HG03175 (cell line): ENCODE measurements around the gene RUNX1.
"Not testable (repeated sequence)": the region's sequence is repeated elsewhere in the genome, so short reads cannot be mapped to it uniquely, and the experiment has no call there.

Source experiments
- ATAC-seq: cut with Tn5 transposase; IDR thresholded peaks from one replicate; pipeline ENCODE4 v1.9.1; 2021; ENCODE audit warnings: mild to moderate bottlenecking, moderate library complexity; ENCODE audit not compliant: unreplicated experiment

RUNX1 gene

DNA sequence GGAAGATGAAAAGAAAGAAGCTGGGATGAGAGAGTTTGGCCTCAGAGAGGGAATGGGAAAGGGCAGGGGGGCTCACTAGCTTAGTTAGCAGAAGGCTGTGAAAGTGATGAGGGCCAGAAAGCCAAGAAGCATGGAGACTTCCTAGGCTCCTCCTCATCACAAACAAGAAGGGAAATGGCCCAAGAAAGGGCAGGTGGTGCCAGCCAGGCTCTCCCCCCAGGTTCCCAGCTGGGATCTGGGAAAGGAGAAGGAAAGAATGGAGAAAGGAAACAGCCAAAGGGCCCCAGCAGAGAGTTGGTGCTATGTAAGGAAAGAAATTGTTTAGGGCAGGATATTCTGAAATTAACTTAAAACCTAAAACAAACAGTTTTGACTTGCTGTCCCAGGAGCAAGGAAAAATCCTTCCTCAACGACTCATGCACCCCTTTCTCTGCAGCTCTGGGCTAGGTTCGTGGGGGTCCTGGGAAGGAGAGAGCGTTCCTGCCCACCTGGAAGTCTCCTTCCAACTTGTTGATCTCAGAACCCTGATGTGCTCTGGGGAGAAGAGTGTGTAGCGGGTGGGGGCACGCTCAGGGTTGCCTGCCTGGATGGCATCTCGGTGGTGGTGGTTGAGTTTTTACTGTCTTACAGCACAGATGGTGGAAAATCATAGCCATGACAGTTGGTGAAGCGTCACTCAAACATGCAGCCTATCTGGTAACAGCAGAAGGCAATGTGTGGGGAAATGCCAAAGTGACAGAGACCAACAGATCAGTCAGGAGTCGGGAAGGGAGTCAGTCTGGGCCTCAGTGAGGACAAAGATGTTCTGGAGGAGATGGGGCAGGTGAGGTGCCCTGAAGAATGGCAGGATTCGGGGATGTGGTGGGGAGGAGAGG, 233.0 kb downstream of the RUNX1 start:
- no peak for ATAC-seq

DNA sequence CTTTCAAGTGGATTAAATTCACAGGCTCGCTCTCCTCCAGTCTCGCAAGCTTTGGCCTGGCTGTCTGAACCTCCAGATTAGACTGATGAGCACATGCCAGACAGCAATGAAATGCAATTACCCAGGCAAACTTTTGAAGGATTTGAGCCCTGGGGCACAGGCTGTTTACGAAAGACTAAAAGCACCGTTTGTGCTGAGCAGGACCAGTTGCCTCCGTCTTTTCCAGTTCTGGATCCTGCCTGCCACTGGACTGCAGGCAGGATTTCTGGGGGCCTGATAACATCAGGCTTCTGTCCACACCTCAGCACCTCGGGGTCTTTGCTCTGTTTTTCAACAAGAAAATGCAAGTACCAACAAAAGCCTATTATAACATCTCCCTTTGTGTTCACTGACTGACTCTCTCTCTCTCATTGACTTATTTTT, 234.6 kb downstream of the RUNX1 start:
- ATAC-seq, result no peak

DNA sequence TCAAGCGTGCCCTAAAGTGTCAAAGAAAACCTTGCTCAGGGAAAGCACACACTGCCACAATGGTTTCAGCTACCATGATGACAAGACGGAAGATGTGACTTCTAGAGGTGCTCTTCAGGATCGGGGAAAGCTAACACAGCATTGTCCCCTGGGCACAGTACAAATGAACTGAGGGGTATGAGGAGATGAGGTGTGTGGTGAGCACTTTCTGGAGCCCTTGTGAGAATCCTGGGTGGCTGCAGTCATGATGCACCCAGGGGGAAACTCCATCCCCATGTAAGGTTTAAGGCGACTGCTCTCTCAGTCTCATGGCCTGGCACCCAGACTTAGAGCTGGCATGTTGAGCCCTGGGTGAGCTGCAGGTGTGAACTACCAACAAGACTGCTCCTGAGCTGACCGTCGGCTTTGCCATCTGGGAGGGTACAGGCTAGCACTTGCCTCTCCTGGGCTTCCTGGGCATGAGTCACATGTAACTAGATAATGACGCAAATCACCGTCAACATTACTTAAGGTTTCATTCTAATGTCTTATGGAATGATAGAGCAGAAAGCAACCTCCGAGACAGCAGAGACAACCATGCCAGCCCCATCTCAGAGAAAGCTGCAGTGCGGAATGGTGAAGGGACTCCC, 235.7 kb downstream of the RUNX1 start:
- no peak for ATAC-seq

DNA sequence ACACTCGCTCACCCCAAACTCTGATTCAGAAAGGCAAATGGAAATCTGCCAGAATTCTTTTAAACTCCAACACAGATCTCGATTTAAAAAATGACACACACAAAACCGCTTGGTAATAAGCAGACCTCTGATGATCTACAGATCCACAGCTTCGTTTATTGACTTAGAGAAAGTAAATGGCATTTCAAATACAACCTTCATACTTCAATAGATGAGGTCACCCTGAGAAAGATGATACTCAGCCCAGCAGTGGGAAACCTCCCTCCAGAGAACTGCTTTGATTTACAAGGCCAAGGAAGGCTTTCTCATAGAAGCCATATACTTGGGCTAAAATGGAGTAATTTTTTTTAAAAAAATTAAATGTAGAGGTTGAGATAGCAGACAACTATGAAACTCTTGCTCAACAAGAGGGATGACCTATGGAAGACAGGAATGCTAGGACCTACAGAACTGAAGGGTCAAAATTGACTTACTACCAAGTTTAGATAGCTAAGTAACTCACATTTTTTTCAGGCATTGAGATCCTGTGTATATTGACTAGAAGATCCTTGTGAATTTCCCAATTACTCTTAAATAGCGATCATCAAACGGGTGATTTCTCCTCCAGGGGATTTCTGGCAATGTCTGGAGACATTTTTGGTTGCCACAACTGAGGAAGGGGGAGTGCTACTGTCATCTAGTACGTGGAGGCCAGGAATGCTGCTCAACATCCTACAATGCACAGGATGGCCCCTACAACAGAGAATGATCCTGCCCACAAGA, 236.4 kb downstream of the RUNX1 start:
- ATAC-seq, result no peak

DNA sequence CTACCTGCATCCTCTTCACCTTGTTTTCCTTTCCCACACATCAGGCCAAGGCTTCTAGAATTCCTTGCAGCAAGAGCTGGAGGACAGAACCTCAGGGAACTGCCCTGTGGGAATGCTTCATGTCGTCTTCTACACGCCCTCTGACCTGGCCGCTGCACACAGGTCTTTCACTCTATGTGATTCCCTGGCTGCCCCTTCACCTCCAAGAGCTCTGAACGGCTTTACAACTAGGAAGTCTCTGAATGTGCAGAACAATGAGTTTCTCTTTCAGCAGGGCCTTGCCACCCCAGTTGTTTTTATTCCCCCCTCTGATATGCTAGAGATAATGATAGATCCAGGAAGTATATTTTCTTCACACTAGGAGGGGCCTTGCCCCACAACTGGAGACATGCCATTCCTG, 237.7 kb downstream of the RUNX1 start:
- ATAC-seq, result no peak

DNA sequence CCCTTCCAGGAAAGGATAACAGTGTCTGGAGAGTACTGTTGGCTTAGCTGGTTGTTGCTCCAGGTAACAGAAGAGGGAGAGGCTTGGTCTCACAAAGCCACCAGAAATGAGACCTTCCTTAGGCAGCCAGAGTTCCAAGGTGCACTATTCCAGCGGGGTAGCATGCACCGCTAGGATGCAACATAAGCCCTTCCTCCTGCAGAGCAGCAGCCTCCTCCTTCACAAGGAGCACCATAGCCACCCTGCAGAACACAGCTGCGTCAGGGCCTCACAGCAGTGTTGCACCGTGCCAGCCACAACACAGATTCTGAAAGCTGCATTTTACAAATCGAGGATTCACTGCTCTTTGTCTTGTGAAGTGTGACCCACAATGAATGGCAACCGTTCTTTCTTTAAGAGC, 238.3 kb downstream of the RUNX1 start:
- ATAC-seq, result no peak

DNA sequence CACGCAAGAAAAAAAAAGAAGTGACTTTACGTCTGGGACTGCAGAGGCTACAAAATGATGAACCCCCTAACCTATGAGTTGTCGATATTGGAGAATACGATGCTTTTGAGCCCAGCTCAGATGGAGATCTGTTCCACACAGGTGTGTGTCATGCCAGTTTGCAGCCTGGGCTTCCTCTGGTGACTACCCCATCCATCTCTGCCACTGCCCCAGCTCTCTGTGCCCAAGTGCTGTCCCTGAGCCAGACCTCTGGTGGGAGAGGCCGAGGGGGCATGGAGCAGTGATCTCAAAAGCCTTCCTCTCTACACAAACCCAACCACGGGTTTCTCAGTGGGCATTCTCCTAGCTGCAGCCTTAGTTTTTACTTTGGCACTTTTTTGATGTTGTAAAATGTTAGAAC, 239.3 kb downstream of the RUNX1 start:
- no peak for ATAC-seq

DNA sequence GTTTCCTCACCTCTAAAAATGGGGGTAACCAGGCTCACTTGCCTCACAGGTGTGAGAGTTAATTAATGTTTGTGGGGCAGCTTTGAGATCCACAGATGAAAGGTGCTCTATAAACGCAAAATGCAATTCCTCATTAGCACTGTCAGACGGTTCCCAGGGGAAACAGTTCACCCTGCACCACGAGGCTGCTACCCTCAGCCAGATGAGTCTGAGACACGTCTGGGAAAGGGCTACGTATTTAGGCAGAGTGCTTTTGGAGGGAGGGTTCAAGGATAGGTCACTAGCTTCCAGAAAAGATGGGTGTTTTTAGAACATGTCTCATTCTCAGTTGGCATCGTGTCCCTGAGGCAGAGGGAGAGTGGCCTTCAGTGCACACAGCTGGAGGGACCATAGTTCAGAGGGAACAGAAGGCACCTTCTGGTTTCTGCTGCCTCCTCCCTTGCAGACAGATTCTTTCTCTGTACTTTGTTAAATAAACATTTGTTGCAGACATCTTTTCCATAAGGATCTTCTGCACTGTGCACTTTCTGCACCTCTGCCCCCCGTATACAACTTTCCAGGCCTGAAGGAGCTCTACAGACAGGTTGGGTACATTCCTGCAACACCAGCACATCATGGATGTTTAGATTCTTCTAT, 240.4 kb downstream of the RUNX1 start:
- no peak for ATAC-seq

DNA sequence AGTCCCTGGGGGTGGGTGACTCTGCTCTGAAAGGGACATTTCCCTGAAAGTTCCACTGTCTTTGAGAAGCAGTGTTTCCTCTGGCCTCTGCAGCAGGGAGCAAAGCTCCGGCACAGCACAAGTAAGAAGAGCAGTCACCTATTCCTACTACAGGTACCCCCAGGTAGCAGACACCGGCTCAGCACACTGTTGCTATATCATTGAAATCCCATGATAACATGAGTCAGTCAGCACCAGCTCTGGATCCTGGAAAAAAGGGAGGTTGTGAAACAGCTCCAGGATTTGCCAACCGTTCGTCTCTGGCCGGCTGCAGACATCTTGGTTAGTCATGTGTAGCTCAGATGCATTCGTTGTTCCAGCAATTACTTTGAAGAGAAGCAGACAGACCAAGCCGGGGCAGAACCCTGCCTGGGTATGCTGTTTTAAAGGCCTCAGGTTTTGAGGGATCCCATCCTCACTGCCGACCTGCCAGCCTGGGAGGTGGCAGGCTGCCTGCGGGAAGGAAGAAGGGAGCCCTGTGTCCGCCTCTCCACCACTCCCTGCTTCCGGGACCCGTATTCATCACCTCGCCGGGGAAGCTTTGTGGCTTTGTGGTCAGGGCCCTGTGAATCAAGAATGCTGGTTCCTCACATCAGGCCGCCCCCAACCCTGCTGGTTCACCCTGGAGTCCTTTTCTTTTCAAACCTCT, 241.1 kb downstream of the RUNX1 start:
- ATAC-seq, result no peak

DNA sequence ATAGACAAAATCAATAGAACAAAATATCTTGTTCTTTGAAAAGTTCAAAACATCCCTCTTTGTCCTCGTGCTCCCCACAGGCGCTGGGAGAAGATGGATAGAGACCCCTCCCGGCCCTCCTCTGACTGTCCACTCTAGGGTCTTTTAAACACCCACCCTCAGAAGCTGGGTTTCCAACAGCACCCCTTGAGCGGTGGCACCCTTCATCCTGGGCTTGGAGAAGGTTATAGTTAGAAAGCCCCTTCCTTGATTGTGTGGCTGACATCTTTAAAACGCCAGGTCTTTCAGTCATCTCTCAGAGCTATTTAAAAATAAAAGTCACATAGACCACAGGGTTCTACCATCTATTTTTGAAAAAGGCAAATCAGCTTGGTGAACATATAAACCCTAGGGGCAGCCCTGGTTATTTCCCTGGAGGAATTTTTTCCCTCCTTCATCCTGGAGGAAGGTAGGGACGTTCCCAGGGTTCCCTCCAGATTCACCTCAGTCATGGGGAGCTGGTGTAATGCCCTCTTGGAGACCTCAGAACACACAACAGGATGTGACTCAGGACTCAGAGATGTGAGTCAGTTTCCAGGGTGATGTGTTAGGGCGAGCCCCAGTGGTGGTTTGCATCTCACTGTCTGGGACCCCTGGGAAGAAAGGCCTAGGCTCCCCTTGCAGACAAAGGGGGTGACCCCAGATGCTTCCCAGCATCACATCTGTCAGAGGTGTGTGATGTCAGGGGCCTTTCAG, 241.8 kb downstream of the RUNX1 start:
- ATAC-seq, result no peak

DNA sequence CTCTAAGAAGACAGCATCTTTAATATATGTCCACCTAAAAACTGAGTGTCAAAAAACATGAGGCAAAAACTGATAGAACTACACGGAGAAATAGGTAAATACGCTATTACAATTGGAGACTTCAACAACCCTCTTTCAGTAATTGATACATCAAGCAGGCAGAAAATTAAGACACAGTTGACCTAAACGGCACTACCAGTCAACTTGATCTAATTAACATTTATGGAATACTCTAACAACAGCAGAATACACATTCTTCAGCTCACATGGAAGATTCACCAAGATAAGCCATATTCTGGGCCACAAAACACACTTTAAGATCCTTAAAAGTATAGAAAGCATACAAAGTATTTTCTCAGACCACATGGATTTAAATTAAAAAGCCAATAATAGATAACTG, 242.7 kb downstream of the RUNX1 start:
- ATAC-seq, result no peak

DNA sequence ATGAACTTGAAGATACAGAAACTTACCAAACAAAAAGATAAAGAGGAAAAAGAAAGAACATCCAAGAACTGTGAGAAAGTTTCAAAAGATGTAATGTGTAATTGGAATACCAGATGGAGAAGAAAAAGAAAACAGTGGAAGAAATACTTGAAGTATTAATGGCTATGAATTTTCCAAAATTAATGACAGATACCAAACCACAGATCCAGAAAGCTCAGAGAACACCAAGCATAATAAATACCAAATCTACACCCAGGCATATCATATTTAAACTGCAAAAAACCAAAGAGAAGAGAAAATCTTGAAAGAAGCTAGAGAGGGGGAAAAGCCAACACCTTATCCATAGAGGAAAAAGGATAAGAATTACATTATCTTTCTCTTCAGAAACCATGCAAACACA, 243.9 kb downstream of the RUNX1 start:
- no peak for ATAC-seq

DNA sequence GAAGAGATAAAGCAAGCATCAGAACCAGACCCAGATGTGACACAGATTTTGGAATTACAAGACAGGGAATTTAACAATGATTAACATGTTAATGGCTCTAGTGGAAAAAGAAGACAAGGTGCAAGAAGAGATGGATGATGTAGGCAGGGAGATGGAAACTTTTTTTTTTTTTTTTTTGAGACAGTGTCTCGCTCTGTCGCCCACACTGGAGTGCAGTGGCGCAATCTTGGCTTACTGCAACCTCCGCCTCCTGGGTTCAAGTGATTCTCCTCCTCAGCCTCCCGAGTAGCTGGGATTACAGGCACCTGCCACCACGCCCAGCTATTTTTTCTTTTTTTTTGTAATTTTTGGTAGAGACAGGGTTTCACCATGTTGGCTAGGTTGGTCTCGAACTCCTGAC, 244.5 kb downstream of the RUNX1 start:
- ATAC-seq, result not testable (repeated sequence)

DNA sequence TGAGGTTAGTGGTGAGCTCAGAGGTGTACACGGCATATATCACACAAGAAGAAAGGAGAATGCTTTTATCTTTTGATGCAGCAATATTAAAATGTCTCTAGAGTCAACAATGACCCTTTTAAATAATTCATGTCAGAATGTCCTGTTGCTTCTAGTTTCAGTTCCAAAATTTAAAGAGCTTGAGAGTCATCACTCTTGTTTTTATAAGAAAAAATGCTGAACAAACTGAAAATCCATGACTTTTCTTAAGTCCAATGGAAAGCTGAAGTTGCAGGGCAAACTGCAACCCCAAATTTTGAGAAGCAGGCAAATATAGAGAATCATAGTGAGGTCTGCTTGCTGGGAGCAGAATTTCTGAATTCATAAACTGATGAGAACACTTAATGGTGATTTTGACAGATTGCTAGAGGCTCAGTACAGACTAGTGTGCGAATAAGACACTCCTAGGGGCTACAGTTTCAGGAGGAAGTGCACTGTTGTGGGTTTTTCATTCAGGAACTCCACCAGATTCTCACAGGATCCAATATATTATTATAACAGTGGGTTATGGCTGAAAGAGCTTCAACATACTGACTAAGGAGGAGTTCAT, 245.2 kb downstream of the RUNX1 start:
- ATAC-seq, result no peak

DNA sequence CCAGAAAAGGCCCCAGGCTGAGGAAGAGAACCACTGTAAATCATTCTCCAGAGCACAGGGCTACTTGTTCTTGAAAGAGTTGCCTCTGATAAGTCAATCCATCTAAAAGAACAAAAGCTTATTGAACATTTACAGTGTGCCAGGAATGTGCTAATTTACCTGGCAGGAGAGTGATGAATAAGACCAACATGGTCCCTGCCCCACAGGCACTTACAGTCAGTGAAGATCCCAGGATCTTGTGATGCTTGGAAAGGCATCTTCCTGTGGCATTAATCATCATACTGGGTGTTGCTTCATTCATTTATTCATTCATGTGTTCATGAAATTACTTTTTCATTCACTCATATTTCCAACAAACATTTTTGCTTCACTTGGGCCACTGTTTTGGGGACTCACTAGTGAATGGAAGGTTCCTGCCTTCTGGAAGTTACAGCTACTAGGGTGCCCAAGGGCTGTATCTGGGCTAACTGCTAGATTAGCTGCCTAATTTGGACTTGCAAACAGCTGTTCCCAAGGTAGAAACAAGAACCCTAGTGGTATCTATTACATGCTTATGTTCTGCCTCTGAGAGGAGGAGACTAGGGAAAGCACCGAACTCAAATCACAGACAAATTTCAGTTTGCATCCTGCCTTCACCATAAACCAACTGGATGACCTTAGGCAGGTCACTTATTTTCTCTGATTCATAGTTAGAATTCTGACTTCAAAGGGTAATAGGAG, 246.8 kb downstream of the RUNX1 start:
- ATAC-seq, result no peak

DNA sequence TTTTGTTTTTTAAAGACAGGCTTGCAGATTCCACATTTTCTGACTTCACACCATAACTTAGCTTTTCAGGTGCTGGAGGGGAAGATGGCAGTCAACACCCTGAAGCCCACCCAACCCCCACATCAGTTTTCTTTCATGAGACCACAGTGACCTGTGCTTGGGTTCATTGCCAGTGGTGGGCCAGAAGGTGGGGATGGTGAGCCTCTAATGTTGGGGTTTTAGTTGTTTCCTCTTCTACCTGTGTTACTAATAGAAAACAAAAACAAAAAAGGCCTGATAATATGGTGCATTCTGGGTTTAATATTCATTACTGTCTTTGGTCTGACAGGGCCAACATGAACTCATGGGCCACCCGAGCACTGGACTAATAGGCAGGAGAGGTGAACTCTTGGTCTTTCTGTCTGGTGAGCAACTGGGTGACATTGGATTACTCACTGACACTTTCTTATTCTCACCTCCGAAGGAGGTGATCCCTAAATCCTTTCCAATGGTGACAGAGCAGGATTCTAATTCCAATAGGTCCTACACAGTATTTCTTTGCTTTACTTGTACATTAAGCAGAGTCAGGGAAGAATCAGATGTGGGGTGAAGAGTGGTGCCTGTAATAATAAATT, 247.5 kb downstream of the RUNX1 start:
- ATAC-seq, result no peak

DNA sequence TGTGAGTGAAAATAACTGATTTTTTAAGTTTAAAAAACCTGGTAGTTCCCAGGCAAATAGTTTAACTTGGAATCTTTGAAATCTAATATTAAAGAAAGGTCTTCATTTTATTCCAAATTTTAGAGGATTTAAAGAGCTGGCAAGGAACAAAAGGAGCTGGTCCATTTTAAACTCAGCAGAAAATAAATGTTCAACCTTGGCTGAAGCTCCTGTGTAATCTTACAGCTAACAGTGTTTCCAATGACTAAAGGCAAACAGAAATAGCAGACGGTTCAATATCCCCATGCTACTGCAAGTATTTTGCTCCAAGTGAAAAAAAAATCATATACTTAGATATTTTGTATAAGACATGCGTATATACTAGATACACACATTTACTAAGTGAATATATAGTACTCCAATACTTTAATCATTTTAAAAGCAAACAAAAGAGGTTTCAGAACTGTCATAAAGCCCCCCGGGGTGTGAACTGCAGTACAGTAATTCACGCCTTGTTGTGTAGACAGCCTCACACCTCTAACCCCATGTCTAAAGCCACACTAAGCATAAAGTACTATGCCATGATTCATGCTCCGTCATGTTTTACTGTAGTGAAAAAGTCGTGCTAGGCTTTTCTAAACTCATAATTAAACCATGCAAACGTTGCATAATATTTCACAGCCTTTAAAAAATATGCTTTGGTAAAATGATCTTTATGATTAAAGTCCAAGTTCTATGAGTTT, 248.1 kb downstream of the RUNX1 start:
- ATAC-seq, result no peak

DNA sequence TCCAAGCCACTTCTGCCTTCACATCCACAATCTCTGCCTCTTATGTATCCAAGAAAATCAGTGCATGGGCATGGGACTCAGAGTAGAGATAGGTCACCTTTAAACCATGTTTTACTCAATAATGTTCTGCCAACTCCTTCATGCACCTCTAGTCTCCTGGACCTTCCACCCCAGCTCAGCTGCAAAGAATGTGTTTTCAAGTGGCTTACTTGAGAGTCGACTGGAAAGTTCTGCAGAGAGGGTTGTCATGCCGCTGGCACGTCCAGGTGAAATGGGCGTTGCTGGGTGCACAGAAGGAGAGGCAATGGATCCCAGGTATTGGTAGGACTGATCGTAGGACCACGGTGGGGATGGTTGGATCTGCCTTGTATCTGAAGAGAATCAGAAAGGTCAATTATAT, 250.0 kb downstream of the RUNX1 start:
- no peak for ATAC-seq
